Measurements from ENCODE around the gene HLA-DPA1. TPM values are rescaled to one million over a fixed set of nuclear protein-coding genes. Genes with fewer than 3 reads are reported as not detected.

HLA-DPA1 gene
- total RNA-seq, 1 experiment from 2014 or later = not detected

- H3K36me3 ChIP-seq (ENCODE audit: low read depth) = no peaks in the 10 kb centered on the region
- no peak overlapping the region for H3K27ac ChIP-seq
- no peak for DNase-seq
- no TSS peak for BruUV-seq (replicated peaks)
- H2AFZ ChIP-seq = no peak overlapping the region
- no peak overlapping the region for H3K4me2 ChIP-seq
- H4K20me1 ChIP-seq (ENCODE audit: insufficient read depth) = no peaks in the 10 kb centered on the region
- peaks cover 79% of the 10 kb centered on the region for H3K27me3 ChIP-seq (ENCODE audit: insufficient read depth, low read depth)
- POLR2A ChIA-PET (ENCODE audit: unreplicated experiment) = no interaction called here
- no peaks in the 10 kb centered on the region for H3F3A ChIP-seq (ENCODE audit: insufficient read depth, low read depth)
- no peaks in the 10 kb centered on the region for H3K9me3 ChIP-seq (ENCODE audit: insufficient read depth, low read depth)
- TF ChIP-seq CTCF (conservative IDR thresholded peaks at IDR 0.05) (no peak), EZH2 (IDR thresholded peaks at IDR 0.05; ENCODE audit: low read depth) (no peak)
- intact Hi-C loops (cut with micrococcal nuclease; ENCODE audit: unreplicated experiment) = no loop called here
- no peaks in the 10 kb centered on the region for H3K4me1 ChIP-seq (replicated peaks; ENCODE audit: insufficient read depth)
- H3K79me2 ChIP-seq (ENCODE audit: low read depth) = no peaks in the 10 kb centered on the region
- no peaks in the 10 kb centered on the region for H3K9me2 ChIP-seq (ENCODE audit: insufficient read depth)
- CTCF ChIA-PET = no interaction called here
- H3K4me3 ChIP-seq = no peak overlapping the region
Measured at GRCh38 chr6:33078919-33079521, 5.6 kb upstream of the HLA-DPA1 start.

- no peak overlapping the region for H3K4me2 ChIP-seq
- no peak overlapping the region for H3K27ac ChIP-seq
- no peaks in the 10 kb centered on the region for H3K36me3 ChIP-seq (ENCODE audit: low read depth)
- H3K27me3 ChIP-seq (ENCODE audit: insufficient read depth, low read depth) = peaks cover 79% of the 10 kb centered on the region
- H3F3A ChIP-seq (ENCODE audit: insufficient read depth, low read depth) = no peaks in the 10 kb centered on the region
- POLR2A ChIA-PET (ENCODE audit: unreplicated experiment) = no interaction called here
- CTCF ChIA-PET = no interaction called here
- no peak for DNase-seq
- H3K9me3 ChIP-seq (ENCODE audit: insufficient read depth, low read depth) = no peaks in the 10 kb centered on the region
- no peaks in the 10 kb centered on the region for H4K20me1 ChIP-seq (ENCODE audit: insufficient read depth)
- H2AFZ ChIP-seq = no peak overlapping the region
- BruUV-seq (replicated peaks) = no TSS peak
- no peaks in the 10 kb centered on the region for H3K9me2 ChIP-seq (ENCODE audit: insufficient read depth)
- intact Hi-C loops (cut with micrococcal nuclease; ENCODE audit: unreplicated experiment) = no loop called here
- no peak for TF ChIP-seq CTCF (conservative IDR thresholded peaks at IDR 0.05)
- no peak for TF ChIP-seq EZH2 (IDR thresholded peaks at IDR 0.05; ENCODE audit: low read depth)
- H3K79me2 ChIP-seq (ENCODE audit: low read depth) = no peaks in the 10 kb centered on the region
- H3K4me1 ChIP-seq (replicated peaks; ENCODE audit: insufficient read depth) = no peaks in the 10 kb centered on the region
- H3K4me3 ChIP-seq = no peak overlapping the region
Measured at GRCh38 chr6:33078442-33078841, 5.0 kb upstream of the HLA-DPA1 start.

- no peak for TF ChIP-seq EZH2 (IDR thresholded peaks at IDR 0.05; ENCODE audit: low read depth)
- TF ChIP-seq CTCF (conservative IDR thresholded peaks at IDR 0.05) = no peak
- Histone ChIP-seq H3K4me1 (replicated peaks; ENCODE audit: insufficient read depth) (no peaks in the 10 kb centered on the region), H3K4me3 (no peak overlapping the region), H3F3A (ENCODE audit: insufficient read depth, low read depth) (no peaks in the 10 kb centered on the region), H2AFZ (no peak overlapping the region), H3K9me2 (ENCODE audit: insufficient read depth) (no peaks in the 10 kb centered on the region), H3K4me2 (no peak overlapping the region), H3K79me2 (ENCODE audit: low read depth) (no peaks in the 10 kb centered on the region), H4K20me1 (ENCODE audit: insufficient read depth) (no peaks in the 10 kb centered on the region), H3K27ac (no peak overlapping the region), H3K27me3 (ENCODE audit: insufficient read depth, low read depth) (peaks cover 79% of the 10 kb centered on the region), H3K9me3 (ENCODE audit: insufficient read depth, low read depth) (no peaks in the 10 kb centered on the region), H3K36me3 (ENCODE audit: low read depth) (no peaks in the 10 kb centered on the region)
- intact Hi-C loops (cut with micrococcal nuclease; ENCODE audit: unreplicated experiment) = no loop called here
- ChIA-PET POLR2A (ENCODE audit: unreplicated experiment) (no interaction called here), CTCF (no interaction called here)
- DNase-seq = no peak
- no TSS peak for BruUV-seq (replicated peaks)
Measured at GRCh38 chr6:33077908-33078307, 4.5 kb upstream of the HLA-DPA1 start.

Data from PC-9 (cell line).